Skeletal muscle satellite cell (primary cell): ENCODE measurements around the gene CFAP61. TPM values are rescaled to one million over a fixed set of nuclear protein-coding genes. Genes with fewer than 3 reads are reported as not detected.

ENCODE experiments used
- H3K27me3 ChIP-seq: 2 replicates; pipeline ENCODE4 v1.7.0; 2013; ENCODE audit warnings: low read length; ENCODE audit not compliant: control insufficient read depth, insufficient read depth
- H3K36me3 ChIP-seq: 2 replicates; pipeline ENCODE4 v1.7.0; 2013; ENCODE audit warnings: mild to moderate bottlenecking, control low read depth, low read length; ENCODE audit not compliant: insufficient read depth
- H3K4me1 ChIP-seq: 2 replicates; pipeline ENCODE4 v1.7.0; 2013; ENCODE audit warnings: low read length; ENCODE audit not compliant: control insufficient read depth, insufficient read depth
- H3K4me2 ChIP-seq: 2 replicates; pipeline ENCODE4 v1.7.0; 2013; ENCODE audit warnings: mild to moderate bottlenecking, low read length
- H3K4me3 ChIP-seq: 2 replicates; pipeline ENCODE4 v1.7.0; 2013; ENCODE audit warnings: low read length
- H3K9ac ChIP-seq: 2 replicates; pipeline ENCODE4 v1.7.0; 2013; ENCODE audit warnings: mild to moderate bottlenecking, low read depth, low read length, moderate library complexity
- H3K9me3 ChIP-seq: replicated peaks from 2 replicates; pipeline ENCODE4 v1.7.0; 2013; ENCODE audit warnings: mild to moderate bottlenecking, control low read depth, low read length
- small RNA-seq: library from RNA; depleted of rRNA; stranded (forward); fragments of <200 nt; gene quantifications from one replicate; pipeline ENCODE3, GENCODE V24; 2012

The CFAP61 gene

GRCh38 chr20:20404633-20405032 lies 352.3 kb downstream of the CFAP61 start:
- no peak overlapping the region for H3K9ac ChIP-seq
- H3K9me3 ChIP-seq: no peaks in the 10 kb centered on the region
- H3K36me3 ChIP-seq: no peaks in the 10 kb centered on the region
- no peaks in the 10 kb centered on the region for H3K4me1 ChIP-seq
- no peak overlapping the region for H3K4me2 ChIP-seq
- no peaks in the 10 kb centered on the region for H3K27me3 ChIP-seq
- H3K4me3 ChIP-seq: no peak overlapping the region

- H3K4me3 ChIP-seq: no peak overlapping the region
- no peaks in the 10 kb centered on the region for H3K36me3 ChIP-seq
- no peaks in the 10 kb centered on the region for H3K9me3 ChIP-seq
- H3K4me1 ChIP-seq: no peaks in the 10 kb centered on the region
- no peaks in the 10 kb centered on the region for H3K27me3 ChIP-seq
- no peak overlapping the region for H3K4me2 ChIP-seq
- H3K9ac ChIP-seq: no peak overlapping the region
These were observed 353.3 kb downstream of the CFAP61 start for GRCh38 chr20:20405623-20406022.

- no peak overlapping the region for H3K4me2 ChIP-seq
- H3K4me3 ChIP-seq: no peak overlapping the region
- no peaks in the 10 kb centered on the region for H3K27me3 ChIP-seq
- H3K9me3 ChIP-seq: no peaks in the 10 kb centered on the region
- H3K9ac ChIP-seq: no peak overlapping the region
- H3K36me3 ChIP-seq: no peaks in the 10 kb centered on the region
- no peaks in the 10 kb centered on the region for H3K4me1 ChIP-seq
These were observed 354.0 kb downstream of the CFAP61 start for GRCh38 chr20:20406306-20406705.

GRCh38 chr20:20407891-20408805 lies 355.8 kb downstream of the CFAP61 start:
- Histone ChIP-seq H3K9ac (no peak overlapping the region), H3K9me3 (no peaks in the 10 kb centered on the region), H3K27me3 (no peaks in the 10 kb centered on the region), H3K4me2 (no peak overlapping the region), H3K36me3 (no peaks in the 10 kb centered on the region), H3K4me3 (no peak overlapping the region), H3K4me1 (no peaks in the 10 kb centered on the region)

GRCh38 chr20:20409331-20409730 lies 357.0 kb downstream of the CFAP61 start:
- Histone ChIP-seq H3K4me3 (no peak overlapping the region), H3K4me1 (no peaks in the 10 kb centered on the region), H3K9ac (no peak overlapping the region), H3K36me3 (no peaks in the 10 kb centered on the region), H3K27me3 (no peaks in the 10 kb centered on the region), H3K4me2 (no peak overlapping the region), H3K9me3 (no peaks in the 10 kb centered on the region)

Small RNAs within 50 kb of the gene (small RNA-seq; reads per million reads assigned to genes)
- gene RN7SL690P: not detected
